BLaER1 (cell line): ENCODE data around the gene LPP.

Experiments
- H3K27ac ChIP-seq: shearing (Covaris generic); formaldehyde crosslinking; 2 replicates; pipeline ENCODE4 v1.8.1; 2022
- H3K27me3 ChIP-seq: shearing (Covaris generic); formaldehyde crosslinking; 2 replicates; pipeline ENCODE4 v1.8.1; 2022
- H3K36me3 ChIP-seq: shearing (Covaris generic); formaldehyde crosslinking; 2 replicates; pipeline ENCODE4 v1.8.1; 2022
- H3K4me1 ChIP-seq: shearing (Covaris generic); formaldehyde crosslinking; 2 replicates; pipeline ENCODE4 v1.8.1; 2022
- H3K4me2 ChIP-seq: shearing (Covaris generic); formaldehyde crosslinking; 2 replicates; pipeline ENCODE4 v1.8.1; 2022
- H3K4me3 ChIP-seq: shearing (Covaris generic); formaldehyde crosslinking; 2 replicates; pipeline ENCODE4 v1.8.1; 2022
- H3K9ac ChIP-seq: shearing (Covaris generic); formaldehyde crosslinking; 2 replicates; pipeline ENCODE4 v1.8.1; 2022
- H3K9me3 ChIP-seq: shearing (Covaris generic); formaldehyde crosslinking; 2 replicates; pipeline ENCODE4 v1.8.1; 2022
- H4K20me1 ChIP-seq: shearing (Covaris generic); formaldehyde crosslinking; 2 replicates; pipeline ENCODE4 v1.8.1; 2022
- Cebpa-rat ChIP-seq: shearing (Covaris generic); IDR thresholded peaks from 2 replicates; pipeline ENCODE4 v1.8.1; 2022

LPP gene

GRCh38 chr3:188671971-188672370, 518.0 kb downstream of the LPP start:
- TF ChIP-seq Cebpa-rat: no peak
- Histone ChIP-seq H3K4me3 (no peak overlapping the region), H3K4me1 (0 out of 2 replicates have a peak, but pooled peaks cover 4% of the 10 kb centered on the region), H3K27ac (no peak overlapping the region), H3K9ac (no peak overlapping the region), H3K9me3 (no peaks in the 10 kb centered on the region), H3K4me2 (no peak overlapping the region), H3K27me3 (no peaks in the 10 kb centered on the region), H4K20me1 (no peaks in the 10 kb centered on the region), H3K36me3 (no peaks in the 10 kb centered on the region)

DNA sequence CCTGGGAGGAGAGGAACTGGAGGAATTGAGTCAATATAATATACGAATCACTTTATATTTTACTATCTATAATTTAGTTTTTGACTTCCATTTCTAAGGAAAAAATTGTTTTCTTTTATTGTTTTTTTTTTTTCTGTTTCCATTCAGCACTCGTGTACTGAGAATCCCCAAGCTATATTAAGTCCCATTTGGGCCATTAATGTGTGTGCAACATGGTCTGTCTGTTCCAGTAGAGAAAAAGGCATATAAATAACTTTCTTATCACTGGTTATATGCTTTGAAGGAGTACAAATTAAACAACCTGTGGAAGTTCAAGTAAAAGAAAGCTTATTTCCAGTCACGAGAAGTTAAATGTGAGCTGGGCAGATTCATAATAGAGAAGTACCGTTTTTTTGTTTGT, 518.9 kb downstream of the LPP start:
- H3K4me3 ChIP-seq: no peak overlapping the region
- no peak overlapping the region for H3K4me2 ChIP-seq
- TF ChIP-seq Cebpa-rat: no peak
- 0 out of 2 replicates have a peak, but pooled peaks cover 4% of the 10 kb centered on the region for H3K4me1 ChIP-seq
- H3K9me3 ChIP-seq: no peaks in the 10 kb centered on the region
- no peak overlapping the region for H3K9ac ChIP-seq
- no peak overlapping the region for H3K27ac ChIP-seq
- no peaks in the 10 kb centered on the region for H4K20me1 ChIP-seq
- no peaks in the 10 kb centered on the region for H3K27me3 ChIP-seq
- no peaks in the 10 kb centered on the region for H3K36me3 ChIP-seq

DNA sequence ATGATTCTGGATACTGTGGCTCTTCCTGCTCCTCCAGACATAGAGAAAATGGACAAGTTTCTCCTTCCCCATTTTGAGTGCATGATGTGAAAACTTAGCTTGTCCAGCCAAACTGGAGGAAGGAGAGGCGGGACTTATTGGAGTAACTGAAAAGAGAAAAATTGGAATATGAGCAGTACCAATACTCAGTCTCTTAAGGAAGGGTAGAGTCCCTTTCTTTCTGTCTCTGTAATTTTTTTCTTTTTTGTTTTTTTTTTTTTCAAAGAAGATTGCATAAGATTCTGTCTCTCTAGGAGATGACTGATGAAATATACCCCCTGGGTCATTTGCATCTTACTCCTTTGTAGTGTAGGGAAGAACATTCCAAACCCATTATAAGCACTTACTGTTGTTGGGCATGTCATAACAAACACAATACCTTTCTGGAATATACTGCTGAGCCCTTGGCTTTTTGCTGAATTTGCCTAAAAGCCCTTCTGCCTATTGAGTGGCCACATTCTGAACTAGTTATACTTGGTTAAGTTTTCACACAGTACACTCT, 519.8 kb downstream of the LPP start:
- no peak for TF ChIP-seq Cebpa-rat
- Histone ChIP-seq H3K27me3 (no peaks in the 10 kb centered on the region), H3K27ac (no peak overlapping the region), H3K9me3 (no peaks in the 10 kb centered on the region), H4K20me1 (no peaks in the 10 kb centered on the region), H3K4me1 (0 out of 2 replicates have a peak, but pooled peaks cover 4% of the 10 kb centered on the region), H3K4me3 (no peak overlapping the region), H3K36me3 (no peaks in the 10 kb centered on the region), H3K4me2 (no peak overlapping the region), H3K9ac (no peak overlapping the region)

DNA sequence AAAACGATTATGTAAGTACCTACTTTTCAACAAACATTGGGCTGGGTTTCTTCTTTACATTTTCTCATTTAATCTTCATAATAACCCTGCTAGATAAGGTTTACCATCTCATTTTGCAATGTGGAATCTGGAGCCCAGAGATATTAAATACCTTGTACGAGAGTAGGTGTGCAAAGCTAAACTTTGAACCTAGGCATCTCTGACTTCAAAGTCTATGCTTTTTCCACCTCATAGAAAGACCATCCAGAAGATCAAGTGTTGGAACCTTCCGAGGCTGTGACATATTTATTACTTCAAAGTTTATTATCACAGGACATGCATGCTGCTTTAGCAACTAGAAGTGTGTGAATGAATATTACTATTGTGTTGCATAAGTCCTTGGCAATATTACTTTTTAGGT, 520.6 kb downstream of the LPP start:
- Histone ChIP-seq H3K27me3 (no peaks in the 10 kb centered on the region), H3K4me2 (no peak overlapping the region), H3K4me1 (0 out of 2 replicates have a peak, but pooled peaks cover 4% of the 10 kb centered on the region), H3K36me3 (no peaks in the 10 kb centered on the region), H3K9me3 (no peaks in the 10 kb centered on the region), H3K27ac (no peak overlapping the region), H3K4me3 (no peak overlapping the region), H3K9ac (no peak overlapping the region), H4K20me1 (no peaks in the 10 kb centered on the region)
- no peak for TF ChIP-seq Cebpa-rat

GRCh38 chr3:188677344-188677743, 523.4 kb downstream of the LPP start:
- H3K9me3 ChIP-seq: no peaks in the 10 kb centered on the region
- no peak overlapping the region for H3K4me3 ChIP-seq
- no peak overlapping the region for H3K9ac ChIP-seq
- no peaks in the 10 kb centered on the region for H4K20me1 ChIP-seq
- no peak overlapping the region for H3K4me2 ChIP-seq
- no peak for TF ChIP-seq Cebpa-rat
- no peak overlapping the region for H3K27ac ChIP-seq
- no peaks in the 10 kb centered on the region for H3K4me1 ChIP-seq
- no peaks in the 10 kb centered on the region for H3K36me3 ChIP-seq
- no peaks in the 10 kb centered on the region for H3K27me3 ChIP-seq

- Histone ChIP-seq H3K27ac (no peak overlapping the region), H3K27me3 (no peaks in the 10 kb centered on the region), H3K4me3 (no peak overlapping the region), H4K20me1 (no peaks in the 10 kb centered on the region), H3K4me2 (no peak overlapping the region), H3K4me1 (no peaks in the 10 kb centered on the region), H3K9me3 (no peaks in the 10 kb centered on the region), H3K36me3 (no peaks in the 10 kb centered on the region), H3K9ac (no peak overlapping the region)
- no peak for TF ChIP-seq Cebpa-rat
Observed at GRCh38 chr3:188680189-188680588, 526.2 kb downstream of the LPP start.

- no peak overlapping the region for H3K27ac ChIP-seq
- H3K9ac ChIP-seq: no peak overlapping the region
- no peaks in the 10 kb centered on the region for H3K9me3 ChIP-seq
Observed at GRCh38 chr3:188680605-188681004, 526.6 kb downstream of the LPP start.

DNA sequence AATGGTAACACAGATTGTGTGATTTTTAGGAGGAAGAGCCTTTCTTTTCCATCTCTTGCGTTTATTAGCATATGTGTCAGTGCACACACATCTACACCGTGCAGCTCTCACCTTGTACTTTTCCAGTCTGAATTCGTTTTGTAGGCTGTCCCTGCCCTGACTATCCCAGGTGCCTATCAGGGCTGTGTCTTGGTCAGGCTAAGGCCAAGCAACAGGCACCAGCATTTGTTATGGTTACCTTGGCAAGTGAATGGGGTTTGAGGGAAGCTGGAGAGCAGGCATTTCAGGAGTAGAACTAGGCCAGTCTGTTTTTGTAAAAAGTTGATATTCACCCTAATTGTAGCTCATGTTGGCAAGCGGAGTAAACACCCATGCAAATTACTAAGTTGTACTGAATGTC, 528.4 kb downstream of the LPP start:
- H3K9ac ChIP-seq: no peak overlapping the region
- H3K36me3 ChIP-seq: no peaks in the 10 kb centered on the region
- no peaks in the 10 kb centered on the region for H3K9me3 ChIP-seq
- no peaks in the 10 kb centered on the region for H3K4me1 ChIP-seq
- TF ChIP-seq Cebpa-rat: no peak
- no peaks in the 10 kb centered on the region for H3K27me3 ChIP-seq
- no peak overlapping the region for H3K4me2 ChIP-seq
- no peak overlapping the region for H3K27ac ChIP-seq
- H4K20me1 ChIP-seq: no peaks in the 10 kb centered on the region
- H3K4me3 ChIP-seq: no peak overlapping the region

More at GRCh38 chr3:188680605-188681004, 526.6 kb downstream of the LPP start:
- Histone ChIP-seq H3K4me1 (no peaks in the 10 kb centered on the region), H3K27me3 (no peaks in the 10 kb centered on the region), H4K20me1 (no peaks in the 10 kb centered on the region), H3K36me3 (no peaks in the 10 kb centered on the region), H3K4me2 (no peak overlapping the region), H3K4me3 (no peak overlapping the region)
- no peak for TF ChIP-seq Cebpa-rat

GRCh38 chr3:188683032-188683521, 529.1 kb downstream of the LPP start:
- Histone ChIP-seq H3K9me3 (no peaks in the 10 kb centered on the region), H3K27me3 (no peaks in the 10 kb centered on the region), H3K9ac (no peak overlapping the region), H3K4me3 (no peak overlapping the region), H3K4me2 (no peak overlapping the region), H3K36me3 (no peaks in the 10 kb centered on the region), H3K27ac (no peak overlapping the region), H3K4me1 (no peaks in the 10 kb centered on the region), H4K20me1 (no peaks in the 10 kb centered on the region)
- no peak for TF ChIP-seq Cebpa-rat

DNA sequence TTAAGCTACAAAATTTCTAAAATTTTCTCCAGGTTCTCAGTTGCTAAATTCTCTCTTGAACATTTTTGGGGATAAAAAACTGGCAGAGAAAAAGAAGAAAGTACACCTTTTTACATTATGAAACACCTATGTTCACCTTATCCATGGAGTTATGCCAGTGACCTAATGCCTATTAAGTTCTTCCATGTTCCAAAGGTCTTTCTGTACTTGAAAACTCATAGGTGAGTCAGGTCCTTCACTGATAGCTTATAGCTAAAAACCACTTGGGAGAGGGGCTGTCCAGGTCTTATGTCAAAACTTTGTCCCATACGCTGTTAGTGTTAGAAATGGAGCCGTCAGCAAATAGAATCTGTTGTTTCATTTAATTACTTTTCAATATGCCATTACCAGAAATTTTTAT, 530.3 kb downstream of the LPP start:
- no peaks in the 10 kb centered on the region for H3K4me1 ChIP-seq
- no peak overlapping the region for H3K4me2 ChIP-seq
- H3K9ac ChIP-seq: no peak overlapping the region
- H3K4me3 ChIP-seq: no peak overlapping the region
- H3K27ac ChIP-seq: no peak overlapping the region
- no peaks in the 10 kb centered on the region for H3K27me3 ChIP-seq
- no peaks in the 10 kb centered on the region for H4K20me1 ChIP-seq
- H3K36me3 ChIP-seq: no peaks in the 10 kb centered on the region
- no peaks in the 10 kb centered on the region for H3K9me3 ChIP-seq
- TF ChIP-seq Cebpa-rat: no peak

DNA sequence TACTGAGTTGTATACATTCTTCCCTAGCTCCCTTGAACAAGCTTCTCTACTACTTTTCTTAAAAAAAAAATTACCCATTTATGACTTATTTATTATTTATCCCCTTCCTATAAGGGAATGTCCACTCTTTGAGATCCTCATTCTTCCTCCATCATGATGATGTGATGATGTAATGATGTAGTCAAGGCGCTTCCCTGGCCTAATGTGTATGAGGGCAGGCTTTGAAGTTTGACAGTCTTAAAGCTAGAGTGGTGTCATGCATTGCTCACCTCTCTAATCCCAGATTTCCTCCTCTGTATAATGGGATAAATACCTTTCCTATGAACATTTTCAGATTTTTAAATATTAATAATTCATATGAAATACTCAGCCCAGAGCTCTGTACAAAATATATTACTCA, 531.8 kb downstream of the LPP start:
- H3K4me2 ChIP-seq: no peak overlapping the region
- H3K9me3 ChIP-seq: no peaks in the 10 kb centered on the region
- H3K27me3 ChIP-seq: no peaks in the 10 kb centered on the region
- no peak overlapping the region for H3K27ac ChIP-seq
- H3K4me3 ChIP-seq: no peak overlapping the region
- H3K4me1 ChIP-seq: no peaks in the 10 kb centered on the region
- no peaks in the 10 kb centered on the region for H3K36me3 ChIP-seq
- no peaks in the 10 kb centered on the region for H4K20me1 ChIP-seq
- no peak for TF ChIP-seq Cebpa-rat
- no peak overlapping the region for H3K9ac ChIP-seq
